ENCODE data around the gene KCNIP1.

Gene KCNIP1

DNA sequence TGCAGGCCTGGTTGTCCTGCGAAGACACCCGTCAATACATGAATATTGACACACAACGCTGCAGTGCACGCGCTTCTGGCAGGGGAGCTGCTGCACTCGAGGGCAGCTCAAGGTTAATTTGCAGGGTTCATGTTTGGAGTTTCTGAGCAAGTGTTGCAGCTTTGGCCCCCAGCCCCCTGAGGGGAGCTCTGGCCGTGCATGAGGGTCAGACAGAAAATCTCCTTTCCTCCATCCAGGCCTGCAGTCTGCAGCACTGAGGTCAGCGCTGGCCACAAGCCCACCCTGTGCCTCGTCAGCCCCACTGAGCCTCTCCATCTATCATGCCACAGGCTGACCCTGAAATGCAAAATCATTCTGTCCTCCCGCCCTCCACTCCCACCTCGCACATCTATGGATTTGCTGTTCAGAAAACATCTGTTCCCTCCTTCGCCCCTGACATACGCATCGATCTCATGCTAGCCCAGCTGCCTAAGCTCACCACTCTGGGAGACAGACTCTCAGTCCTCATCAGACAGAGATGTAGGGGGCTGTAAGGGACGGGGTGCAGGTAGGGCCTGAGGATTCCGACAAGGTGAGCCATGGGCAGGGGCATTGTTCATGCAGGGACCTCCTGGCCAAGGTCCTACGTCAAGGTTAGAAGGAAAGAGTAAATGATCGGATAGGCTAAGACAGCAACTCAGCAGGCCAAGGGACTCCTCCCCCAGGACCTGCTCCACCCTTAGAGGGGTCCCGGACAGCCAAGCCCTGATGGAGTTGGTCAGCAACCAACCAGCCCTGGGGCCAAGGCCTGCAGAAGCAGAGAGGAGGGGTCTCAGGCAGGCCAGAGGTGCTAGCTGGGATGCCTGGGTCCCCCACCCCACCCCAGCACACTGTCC lies 125.1 kb downstream of the KCNIP1 start:
- DNase-seq (ENCODE audit: low read depth): no peak

GRCh38 chr5:170629566-170630175 lies 125.9 kb downstream of the KCNIP1 start:
- DNase-seq (ENCODE audit: low read depth): no peak

GRCh38 chr5:170630226-170630625 lies 126.4 kb downstream of the KCNIP1 start:
- DNase-seq (ENCODE audit: low read depth): no peak

GRCh38 chr5:170630711-170631141 lies 126.9 kb downstream of the KCNIP1 start:
- no peak for DNase-seq (ENCODE audit: low read depth)

- DNase-seq (ENCODE audit: low read depth): no peak
Observed at GRCh38 chr5:170631466-170632195, 127.8 kb downstream of the KCNIP1 start.

DNA sequence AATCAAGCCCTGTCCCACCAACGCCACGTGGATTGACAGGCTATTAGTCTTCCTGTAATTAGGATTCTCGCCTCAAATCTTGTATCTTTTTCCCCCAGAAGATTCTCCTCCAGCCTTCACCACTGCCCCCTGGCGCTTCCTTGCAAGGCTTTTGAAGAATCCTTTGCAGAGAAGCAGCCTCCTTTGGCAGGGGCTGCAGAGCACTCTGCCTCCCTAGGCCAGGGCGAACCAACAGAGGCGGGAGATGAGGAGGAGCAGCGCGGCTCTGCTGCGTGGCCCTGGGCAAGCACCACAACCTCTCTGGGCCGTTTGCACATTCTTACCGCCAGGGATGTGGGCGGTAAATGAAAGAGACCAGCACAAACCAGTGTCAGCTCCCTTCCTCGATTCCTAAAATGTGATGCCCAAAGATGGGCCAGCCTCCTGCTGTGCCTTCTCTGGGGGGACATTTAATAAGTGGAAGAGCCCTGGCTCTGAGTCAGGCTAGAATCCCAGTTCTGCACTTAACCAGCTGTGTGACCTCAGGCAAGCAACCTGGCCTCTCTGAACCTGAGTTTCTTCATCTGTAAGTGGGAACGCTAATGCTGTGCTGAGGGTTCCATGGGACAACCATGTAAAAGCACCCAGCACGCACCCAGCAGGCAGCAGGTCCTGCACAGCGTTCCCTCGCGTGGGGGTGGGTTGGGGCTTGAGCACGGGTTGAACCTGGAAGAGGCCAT lies 128.6 kb downstream of the KCNIP1 start:
- no peak for DNase-seq (ENCODE audit: low read depth)

GRCh38 chr5:170632985-170633234 lies 129.1 kb downstream of the KCNIP1 start:
- peak; percentile 25 for DNase-seq (ENCODE audit: low read depth)

GRCh38 chr5:170633235-170634081 lies 129.6 kb downstream of the KCNIP1 start:
- DNase-seq (ENCODE audit: low read depth): no peak

DNA sequence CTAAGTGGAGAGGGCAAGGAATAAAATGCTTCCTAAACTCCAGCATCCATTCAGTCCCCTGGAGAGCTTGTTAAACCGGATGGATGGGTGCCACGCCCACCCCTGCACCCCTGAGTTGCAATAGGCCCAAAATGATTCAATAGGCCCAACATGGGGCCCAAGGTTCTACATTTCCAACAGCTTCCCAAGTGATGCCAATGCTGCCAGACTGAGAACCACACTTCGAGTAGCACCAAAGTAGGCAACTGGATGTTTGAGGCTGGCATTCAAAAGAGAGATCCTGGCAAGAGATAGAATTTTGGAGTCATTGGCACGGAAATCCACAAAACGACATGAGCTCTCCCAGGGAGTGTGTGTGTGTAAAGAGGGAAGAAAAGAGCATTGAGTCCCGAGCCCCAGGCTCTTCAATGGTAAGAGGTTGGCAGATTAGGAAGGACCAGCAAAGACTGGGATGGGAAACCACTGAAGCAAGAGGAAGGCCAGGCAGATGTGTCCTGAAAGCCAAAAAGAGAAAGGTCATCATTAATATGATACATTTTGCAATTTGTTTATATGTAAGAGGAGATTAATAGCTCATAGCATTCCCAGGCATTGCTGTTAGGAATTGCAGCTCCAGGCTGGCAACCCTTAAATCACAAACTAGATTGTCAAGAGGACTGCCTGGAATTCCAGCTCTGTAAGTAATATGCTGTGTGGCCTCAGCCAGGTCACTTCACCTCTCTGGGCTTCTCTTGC lies 130.6 kb downstream of the KCNIP1 start:
- DNase-seq (ENCODE audit: low read depth): no peak

- no peak for DNase-seq (ENCODE audit: low read depth)
Observed at GRCh38 chr5:170635706-170636105, 131.9 kb downstream of the KCNIP1 start.

DNA sequence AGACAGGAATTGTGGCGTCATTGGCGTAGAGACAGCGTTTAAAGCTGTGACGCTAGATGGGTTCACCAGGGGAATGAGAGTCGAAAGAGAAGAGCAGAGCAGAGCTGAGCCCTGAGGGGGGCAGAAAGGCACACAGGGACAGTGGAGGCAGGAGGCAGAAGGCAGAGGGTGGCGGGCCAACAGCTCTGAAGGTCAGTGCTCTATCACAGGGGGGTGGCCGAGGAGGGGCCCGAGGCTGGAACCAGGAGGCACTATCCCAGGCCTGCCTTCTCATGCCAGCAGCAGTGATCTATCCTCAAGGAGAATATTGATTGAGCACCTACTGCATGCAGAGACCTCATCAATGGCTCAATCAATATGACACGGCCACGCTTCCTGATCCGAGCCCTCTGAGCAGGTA lies 132.4 kb downstream of the KCNIP1 start:
- DNase-seq (ENCODE audit: low read depth): no peak

GRCh38 chr5:170636801-170637477 lies 133.1 kb downstream of the KCNIP1 start:
- no peak for DNase-seq (ENCODE audit: low read depth)

DNA sequence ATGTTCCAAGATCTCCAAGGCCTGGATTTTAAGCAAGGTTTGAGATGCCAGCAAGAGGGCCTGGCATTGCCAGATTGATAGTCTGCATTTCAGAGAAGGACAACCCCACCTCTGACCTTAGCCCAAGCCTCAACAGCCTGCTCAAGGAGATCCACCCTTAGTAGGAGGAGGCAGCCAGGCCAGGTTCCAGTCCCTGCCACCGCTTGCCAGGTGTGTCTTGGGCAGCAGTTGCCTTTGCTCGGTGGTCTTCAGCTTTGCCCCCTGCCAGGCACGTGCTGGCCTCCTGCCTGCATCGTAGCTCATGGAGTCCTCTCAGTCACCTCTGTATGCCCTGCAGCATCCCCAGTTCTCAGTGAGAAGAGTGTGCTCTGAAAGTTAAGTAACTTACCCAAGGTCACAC lies 134.2 kb downstream of the KCNIP1 start:
- no peak for DNase-seq (ENCODE audit: low read depth)

DNA sequence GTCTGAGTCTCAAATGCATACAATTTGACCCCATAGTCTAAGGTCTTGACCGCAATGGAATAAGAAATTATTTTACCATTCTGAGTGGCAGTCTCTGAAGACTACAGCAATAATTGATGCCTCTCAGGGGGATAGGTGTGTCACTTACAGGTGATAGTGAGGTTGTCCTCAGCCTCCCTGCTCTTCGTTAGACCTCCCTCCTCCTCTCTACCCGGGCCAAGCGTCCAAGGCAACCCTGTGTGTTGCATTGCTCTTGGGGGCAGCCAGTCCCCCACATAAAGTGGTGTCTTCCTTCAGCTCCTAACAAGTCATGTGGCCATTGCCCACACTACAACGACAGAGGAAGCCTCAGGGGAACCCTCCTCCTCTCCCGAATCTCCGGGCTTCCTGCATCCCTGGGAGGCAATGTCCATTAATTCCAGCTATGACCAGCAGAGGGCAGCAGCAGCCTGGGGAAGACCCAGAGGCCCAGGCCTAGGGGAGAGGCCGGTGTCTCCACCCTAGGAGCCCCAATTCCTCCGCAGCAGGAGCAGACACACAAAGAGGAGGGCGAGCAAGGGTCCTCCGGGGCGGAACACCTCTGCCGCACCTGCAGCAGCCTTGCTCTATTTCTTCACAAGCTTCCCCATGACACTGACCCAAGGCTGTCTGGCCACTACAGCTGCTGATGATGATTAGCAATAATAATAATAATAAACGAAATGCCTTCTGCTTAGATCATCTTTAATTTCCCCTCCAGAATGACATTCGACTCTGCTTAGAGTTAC lies 134.8 kb downstream of the KCNIP1 start:
- DNase-seq (ENCODE audit: low read depth): peak; percentile 45

DNA sequence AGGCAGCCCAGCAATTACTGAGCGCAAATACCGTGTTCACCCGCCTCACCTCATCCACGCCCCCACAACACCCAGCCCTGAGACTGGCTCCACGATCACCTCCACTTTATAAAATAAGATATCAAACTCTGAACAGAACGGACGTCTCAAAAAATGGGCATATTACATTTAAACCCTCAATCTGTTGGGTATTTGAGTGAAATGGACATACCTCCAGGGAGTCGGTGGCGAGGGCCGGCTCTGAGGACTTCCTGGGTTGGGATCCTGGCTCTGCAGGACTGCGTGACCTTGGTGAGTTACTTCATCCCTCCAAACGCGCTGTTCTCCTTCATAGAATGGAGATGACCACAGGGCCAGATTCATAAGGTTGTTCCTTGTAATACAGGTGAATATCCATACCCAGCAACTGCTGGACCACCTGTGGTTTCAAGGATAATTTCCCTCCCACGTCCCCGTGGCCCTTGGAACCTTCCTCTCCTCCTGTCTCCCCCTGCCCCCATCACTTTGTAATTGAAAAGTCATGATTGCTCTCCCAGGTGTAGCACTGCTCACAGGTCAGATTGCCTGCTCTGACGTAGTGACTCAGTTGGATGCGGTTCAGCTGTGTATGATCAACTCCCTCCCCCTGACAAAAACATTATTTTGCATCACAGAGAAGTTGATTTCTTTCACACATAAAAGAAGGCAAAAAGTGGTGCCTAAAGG lies 135.6 kb downstream of the KCNIP1 start:
- DNase-seq (ENCODE audit: low read depth): no peak

- DNase-seq (ENCODE audit: low read depth): no peak
Observed at GRCh38 chr5:170640731-170641588, 137.1 kb downstream of the KCNIP1 start.

GRCh38 chr5:170641589-170642031 lies 137.8 kb downstream of the KCNIP1 start:
- no peak for DNase-seq (ENCODE audit: low read depth)
